A549 (cell line): ENCODE results near the gene ANKRD6.

Experiments used
- CHD2 ChIP-seq: fragments of 150-350 bp; IDR thresholded peaks from 2 replicates; pipeline ENCODE4 v1.6.1; 2014; ENCODE audit warnings: low read length; ENCODE audit not compliant: partially characterized antibody
- CTCF ChIP-seq: fragments of >200 bp; sonication (Bioruptor Twin); formaldehyde crosslinking; IDR thresholded peaks from 3 replicates; pipeline ENCODE4 v1.5.1; 2016
- EP300 ChIP-seq, 2 experiments: fragments of >200 bp; sonication (Bioruptor Twin); formaldehyde crosslinking; IDR thresholded peaks; 2 replicates in 1 of 2; 3 replicates in 1 of 2; pipeline ENCODE4 v1.6.1; 2016 to 2017
- JUN ChIP-seq, 2 experiments: fragments of >200 bp; sonication (Bioruptor Twin); formaldehyde crosslinking; IDR thresholded peaks; 2 replicates in 1 of 2; 3 replicates in 1 of 2; pipeline ENCODE4 v1.6.1; 2016 to 2017
- MAX ChIP-seq: IDR thresholded peaks from 2 replicates; pipeline ENCODE4 v1.6.1; 2012
- NFE2L2 ChIP-seq: fragments of 150-350 bp; conservative IDR thresholded peaks from 2 replicates; pipeline ENCODE4 v1.6.1; 2014; ENCODE audit warnings: low read length
- POLR2A ChIP-seq: IDR thresholded peaks from 2 replicates; pipeline ENCODE4 v1.6.1; 2012; ENCODE audit warnings: mild to moderate bottlenecking, low read length
- REST ChIP-seq: fragments of 200-600 bp; sonication (generic); IDR thresholded peaks from 2 replicates; pipeline ENCODE4 v1.6.1; 2016; ENCODE audit warnings: antibody characterized with exemption, mild to moderate bottlenecking, moderate library complexity
- ZFP36 ChIP-seq: fragments of 450-650 bp; IDR thresholded peaks from 2 replicates; pipeline ENCODE4 v1.6.1; 2014; ENCODE audit warnings: borderline replicate concordance; ENCODE audit not compliant: partially characterized antibody

GRCh38 chr6:89539779-89540178 lies 106.8 kb downstream of the ANKRD6 start:
- TF ChIP-seq MAX, result no peak
- TF ChIP-seq POLR2A, result no peak
- TF ChIP-seq REST, result no peak
- TF ChIP-seq CTCF, result no peak
- no peak for TF ChIP-seq JUN (IDR thresholded peaks at IDR 0.05)
- no peak for TF ChIP-seq ZFP36
- TF ChIP-seq CHD2, result no peak
- no peak for TF ChIP-seq NFE2L2
- no peak for TF ChIP-seq EP300 (IDR thresholded peaks at IDR 0.05)
